ENCODE measurements around the gene GCC2. TPM values are rescaled to one million over a fixed set of nuclear protein-coding genes. Genes with fewer than 3 reads are reported as not detected.

Gene GCC2
- total and polyA plus RNA-seq, 2 donors (not counting 3 experiments of a cell fraction or from before 2014, with no cell fraction given): 4.1 to 38.7 TPM

- no peaks in the 10 kb centered on the region for H3K79me2 ChIP-seq (ENCODE audit: control insufficient read depth, insufficient read depth, low read length)
- dilution Hi-C loops (cut with MboI; ENCODE audit: extremely low pct_ligation_motif_present, low sequenced_read_pairs): no loop called here
- H3K27ac ChIP-seq (ENCODE audit: insufficient read depth, low read depth, low read length): no peak overlapping the region
- no peaks in the 10 kb centered on the region for H4K20me1 ChIP-seq (replicated peaks; ENCODE audit: control insufficient read depth, extremely low read depth, insufficient read depth, low read length)
- H3K9me1 ChIP-seq (replicated peaks; ENCODE audit: control insufficient read depth, extremely low read depth, insufficient read depth, low read length): no peaks in the 10 kb centered on the region
- BruUV-seq (replicated peaks): no TSS peak
- ChIA-PET POLR2A (no interaction called here), CTCF (no interaction called here)
- H3K4me3 ChIP-seq (replicated peaks in 1 of 3; ENCODE audit: insufficient read depth in 1 of 3, low read depth in 1 of 3, low read length in 3 of 3): no peak overlapping the region
- no peak for DNase-seq (ENCODE audit: low read depth, low spot score)
- no peak overlapping the region for H3K9ac ChIP-seq (replicated peaks; ENCODE audit: extremely low read depth, insufficient read depth, low read length)
- H3K9me3 ChIP-seq (replicated peaks; ENCODE audit: control insufficient read depth, insufficient read depth, low read length): no peaks in the 10 kb centered on the region
- H3K4me1 ChIP-seq (ENCODE audit: control insufficient read depth, extremely low read depth, insufficient read depth, low read length): no peaks in the 10 kb centered on the region
- H3K4me2 ChIP-seq (ENCODE audit: insufficient read depth, low read length): no peak overlapping the region
- peaks cover 0 to 8% of the 10 kb centered on the region in 2 experiments for H3K27me3 ChIP-seq (ENCODE audit: control insufficient read depth in 2 of 2, insufficient read depth in 2 of 2, low read length in 2 of 2)
- H3K36me3 ChIP-seq (ENCODE audit: control insufficient read depth in 2 of 2, extremely low read depth in 1 of 2, insufficient read depth in 2 of 2, low read length in 2 of 2): no peaks in the 10 kb centered on the region
- H2AFZ ChIP-seq (ENCODE audit: low read depth, low read length): no peak overlapping the region
- TF ChIP-seq GATA2 (IDR thresholded peaks at IDR 0.05; ENCODE audit: insufficient read depth, insufficient read length, low read depth, low read length): no peak
- TF ChIP-seq CTCF (IDR thresholded peaks at IDR 0.05; ENCODE audit: extremely low read depth in 1 of 2, insufficient read depth in 1 of 2, low read depth in 1 of 2, low read length in 2 of 2): no peak
- no peak for TF ChIP-seq POLR2A (IDR thresholded peaks at IDR 0.05; ENCODE audit: low read depth, low read length)
- TF ChIP-seq EZH2 (IDR thresholded peaks at IDR 0.05; ENCODE audit: borderline replicate concordance, low read depth, low read length, severe bottlenecking): no peak
- no peak for TF ChIP-seq MAX (IDR thresholded peaks at IDR 0.05; ENCODE audit: insufficient read depth, insufficient read length)
- TF ChIP-seq MYC (IDR thresholded peaks at IDR 0.05; ENCODE audit: low read depth, low read length): no peak
- no peak for TF ChIP-seq FOS (IDR thresholded peaks at IDR 0.05; ENCODE audit: borderline replicate concordance, insufficient read depth, low read length)
- TF ChIP-seq JUN (IDR thresholded peaks at IDR 0.05; ENCODE audit: borderline replicate concordance, insufficient read depth, insufficient read length, low read depth): no peak
- no peak for TF ChIP-seq POLR2AphosphoS5 (IDR thresholded peaks at IDR 0.05; ENCODE audit: insufficient read depth, low read depth, low read length)
- intact Hi-C loops (cut with micrococcal nuclease): no loop called here
- FAIRE-seq: no peak
Observed at GRCh38 chr2:108413711-108414095, 35.3 kb upstream of the GCC2 start.
